Activated CD4-positive, alpha-beta T cell treated with anti-CD3 and anti-CD28 coated beads, Interleukin-2, Interleukin-4, amounts not matched to agents 100 ng/mL and 50 ng/mL, durations not matched to agents 16 hours and 8 hours (primary cell): ENCODE measurements around the gene GRID1.

Source experiments
- DNase-seq: peaks from one replicate; pipeline ENCODE4 v3.0.0-alpha.2; 2020; ENCODE audit warnings: low spot score

Gene GRID1

GRCh38 chr10:85922356-85923129 is 444.1 kb downstream of the GRID1 start:
- DNase-seq: no peak

GRCh38 chr10:85921789-85922188 is 444.8 kb downstream of the GRID1 start:
- DNase-seq: no peak

GRCh38 chr10:85920311-85920710 is 446.3 kb downstream of the GRID1 start:
- DNase-seq: no peak

- no peak for DNase-seq
These were observed 447.0 kb downstream of the GRID1 start for GRCh38 chr10:85919491-85920021.

GRCh38 chr10:85918371-85918770 is 448.2 kb downstream of the GRID1 start:
- DNase-seq: no peak

- no peak for DNase-seq
These were observed 449.0 kb downstream of the GRID1 start for GRCh38 chr10:85917601-85918000.

GRCh38 chr10:85916994-85917573 is 449.5 kb downstream of the GRID1 start:
- DNase-seq: no peak

GRCh38 chr10:85916286-85916685 is 450.3 kb downstream of the GRID1 start:
- DNase-seq: no peak

- DNase-seq: no peak
These were observed 451.2 kb downstream of the GRID1 start for GRCh38 chr10:85915245-85915846.

- DNase-seq: no peak
These were observed 451.9 kb downstream of the GRID1 start for GRCh38 chr10:85914720-85915119.

- DNase-seq: no peak
These were observed 458.1 kb downstream of the GRID1 start for GRCh38 chr10:85908462-85908861.

- DNase-seq: no peak
These were observed 464.5 kb downstream of the GRID1 start for GRCh38 chr10:85902051-85902450.

- no peak for DNase-seq
These were observed 465.0 kb downstream of the GRID1 start for GRCh38 chr10:85901599-85901998.

- no peak for DNase-seq
These were observed 466.1 kb downstream of the GRID1 start for GRCh38 chr10:85900487-85900886.

GRCh38 chr10:85900061-85900460 is 466.5 kb downstream of the GRID1 start:
- no peak for DNase-seq

GRCh38 chr10:85891472-85891871 is 475.1 kb downstream of the GRID1 start:
- DNase-seq: no peak

- no peak for DNase-seq
These were observed 478.0 kb downstream of the GRID1 start for GRCh38 chr10:85888559-85888958.

GRCh38 chr10:85888004-85888403 is 478.6 kb downstream of the GRID1 start:
- no peak for DNase-seq

GRCh38 chr10:85874208-85874607 is 492.4 kb downstream of the GRID1 start:
- DNase-seq: no peak

GRCh38 chr10:85873063-85873462 is 493.5 kb downstream of the GRID1 start:
- no peak for DNase-seq

- DNase-seq: no peak
These were observed 497.7 kb downstream of the GRID1 start for GRCh38 chr10:85868627-85869499.

GRCh38 chr10:85864868-85865526 is 501.6 kb downstream of the GRID1 start:
- no peak for DNase-seq
